GM12878 (cell line): ENCODE data around the gene KLK8. TPM values are rescaled to one million over a fixed set of nuclear protein-coding genes. Genes with fewer than 3 reads are reported as not detected.

ENCODE experiments used
- ATF2 ChIP-seq: IDR thresholded peaks from 2 replicates; pipeline ENCODE4 v1.6.1; 2012; ENCODE audit warnings: low read length, inconsistent platforms
- BACH1 ChIP-seq: fragments of 450-650 bp; IDR thresholded peaks from 2 replicates; pipeline ENCODE4 v1.6.1; 2017; ENCODE audit warnings: mild to moderate bottlenecking, borderline replicate concordance
- E4F1 ChIP-seq: fragments of 450-650 bp; IDR thresholded peaks from 2 replicates; pipeline ENCODE4 v1.6.1; 2018; ENCODE audit warnings: borderline replicate concordance, mild to moderate bottlenecking; ENCODE audit not compliant: partially characterized antibody
- RELA ChIP-seq: fragments of 450-650 bp; IDR thresholded peaks from 2 replicates; pipeline ENCODE4 v1.8.0; 2014; ENCODE audit warnings: borderline replicate concordance; ENCODE audit not compliant: partially characterized antibody
- SUZ12 ChIP-seq: fragments of 200-600 bp; sonication (generic); IDR thresholded peaks from one replicate; pipeline ENCODE4 v1.6.1; 2018; ENCODE audit warnings: antibody characterized with exemption, mild to moderate bottlenecking; ENCODE audit not compliant: unreplicated experiment
- ZBED1 ChIP-seq: IDR thresholded peaks from 2 replicates; pipeline ENCODE4 v1.6.1; 2016; ENCODE audit warnings: borderline replicate concordance
- ZBTB4 ChIP-seq: fragments of 450-650 bp; formaldehyde crosslinking; IDR thresholded peaks from 2 replicates; pipeline ENCODE4 v1.4.0; 2022; ENCODE audit warnings: mild to moderate bottlenecking, moderate library complexity
- polyA plus RNA-seq, 11 experiments: library from polyadenylated mRNA; depleted of rRNA in 4 of 11; unstranded in 6 of 11; stranded (reverse) in 5 of 11; fragments of >200 nt; fragmentation: Nextera tagmentation in 4 of 11; fragmentation: Illumina TruSeq in 1 of 11; extraction: Ambion mirVana in 4 of 11; extraction: Trizol in 1 of 11; gene quantifications; 1 replicate in 1 of 11; 2 replicates in 10 of 11; pipeline versions ENCODE4 v1.2.1 to v1.2.3, GENCODE V29; 2011 to 2016; ENCODE audit warnings: inconsistent platforms in 2 of 11, missing spikeins in 2 of 11, low read depth in 1 of 11
- total RNA-seq, 4 experiments: library from RNA; depleted of rRNA in 3 of 4; stranded (reverse); fragments of >200 nt in 3 of 4; fragmentation: Illumina TruSeq in 1 of 4; extraction: Trizol in 1 of 4; gene quantifications; 2 replicates each; pipeline versions ENCODE4 v1.2.1 to v1.2.3, GENCODE V29; 2013 to 2021
- TF ChIP-seq, protein P1 (sequence below): IDR thresholded peaks from 2 replicates; pipeline ENCODE4 v1.6.1; 2012; ENCODE audit warnings: low read depth, low read length, improper control_type of control experiment
- TF ChIP-seq, protein P2 (sequence below): fragments of 450-650 bp; IDR thresholded peaks from 2 replicates; pipeline ENCODE4 v1.6.1; 2016; ENCODE audit warnings: mild to moderate bottlenecking

The KLK8 gene
- total and polyA plus RNA-seq, 10 of the 15 experiments (the other 5 are each of a cell fraction or from before 2014, with no cell fraction given) = not detected

DNA sequence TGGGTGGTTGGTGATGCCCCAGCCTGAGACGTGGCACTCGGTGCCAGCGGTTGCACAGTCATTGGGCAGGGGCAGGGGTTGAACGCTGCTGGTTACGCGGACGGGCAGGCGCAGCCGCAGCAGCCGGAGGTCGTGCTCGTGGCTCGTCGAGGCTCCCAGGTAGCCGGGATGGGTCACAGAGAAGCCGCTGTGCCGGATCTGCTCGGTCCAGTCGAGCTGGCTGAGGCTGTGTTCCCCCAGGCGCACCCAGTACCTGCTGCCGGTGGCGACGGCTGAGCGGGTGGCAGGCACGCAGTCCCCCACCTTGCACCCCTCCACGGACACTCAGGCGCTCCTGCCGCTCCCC, 30.4 kb upstream of the KLK8 start (continued):
- TF ChIP-seq ATF2 (no peak), RELA (no peak), SUZ12 (no peak), BACH1 (no peak), ZBTB4 (no peak), ZBED1 (no peak), E4F1 (no peak)
- TF ChIP-seq, protein P1, sequence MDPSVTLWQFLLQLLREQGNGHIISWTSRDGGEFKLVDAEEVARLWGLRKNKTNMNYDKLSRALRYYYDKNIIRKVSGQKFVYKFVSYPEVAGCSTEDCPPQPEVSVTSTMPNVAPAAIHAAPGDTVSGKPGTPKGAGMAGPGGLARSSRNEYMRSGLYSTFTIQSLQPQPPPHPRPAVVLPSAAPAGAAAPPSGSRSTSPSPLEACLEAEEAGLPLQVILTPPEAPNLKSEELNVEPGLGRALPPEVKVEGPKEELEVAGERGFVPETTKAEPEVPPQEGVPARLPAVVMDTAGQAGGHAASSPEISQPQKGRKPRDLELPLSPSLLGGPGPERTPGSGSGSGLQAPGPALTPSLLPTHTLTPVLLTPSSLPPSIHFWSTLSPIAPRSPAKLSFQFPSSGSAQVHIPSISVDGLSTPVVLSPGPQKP = no peak
- TF ChIP-seq, protein P2, sequence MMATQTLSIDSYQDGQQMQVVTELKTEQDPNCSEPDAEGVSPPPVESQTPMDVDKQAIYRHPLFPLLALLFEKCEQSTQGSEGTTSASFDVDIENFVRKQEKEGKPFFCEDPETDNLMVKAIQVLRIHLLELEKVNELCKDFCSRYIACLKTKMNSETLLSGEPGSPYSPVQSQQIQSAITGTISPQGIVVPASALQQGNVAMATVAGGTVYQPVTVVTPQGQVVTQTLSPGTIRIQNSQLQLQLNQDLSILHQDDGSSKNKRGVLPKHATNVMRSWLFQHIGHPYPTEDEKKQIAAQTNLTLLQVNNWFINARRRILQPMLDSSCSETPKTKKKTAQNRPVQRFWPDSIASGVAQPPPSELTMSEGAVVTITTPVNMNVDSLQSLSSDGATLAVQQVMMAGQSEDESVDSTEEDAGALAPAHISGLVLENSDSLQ = no peak
